Measurements from ENCODE around the gene CCDC192.

The CCDC192 gene

GRCh38 chr5:127839072-127839471 is 135.9 kb downstream of the CCDC192 start:
- no peak for TF ChIP-seq CTCF (IDR thresholded peaks at IDR 0.05; ENCODE audit: insufficient read depth, low read length, poor library complexity, severe bottlenecking)
- no peak for TF ChIP-seq EZH2phosphoT487 (conservative IDR thresholded peaks at IDR 0.05; ENCODE audit: low read length)
- H3K4me2 ChIP-seq (ENCODE audit: low read depth, low read length, poor library complexity, severe bottlenecking) = no peak overlapping the region
- H3K4me3 ChIP-seq (ENCODE audit: insufficient read depth, low read length, poor library complexity, severe bottlenecking) = no peak overlapping the region
- no peak overlapping the region for H2AFZ ChIP-seq (ENCODE audit: low read depth, low read length, severe bottlenecking)
- H3K27me3 ChIP-seq (ENCODE audit: low read length) = no peaks in the 10 kb centered on the region
- H3K27ac ChIP-seq (ENCODE audit: low read depth, low read length) = no peak overlapping the region
- H3K36me3 ChIP-seq (ENCODE audit: low read length) = no peaks in the 10 kb centered on the region
- H3F3A ChIP-seq (ENCODE audit: insufficient read depth) = no peaks in the 10 kb centered on the region
- no peaks in the 10 kb centered on the region for H3K9me3 ChIP-seq (ENCODE audit: insufficient read depth, low read length)
- no peak overlapping the region for H3K9ac ChIP-seq (ENCODE audit: low read length)
- H4K20me1 ChIP-seq (ENCODE audit: low read depth, low read length) = no peaks in the 10 kb centered on the region
- H3K9me2 ChIP-seq (replicated peaks; ENCODE audit: insufficient read depth, low read length) = no peaks in the 10 kb centered on the region
- no peaks in the 10 kb centered on the region for H3K79me2 ChIP-seq (ENCODE audit: insufficient read depth, low read length)

DNA sequence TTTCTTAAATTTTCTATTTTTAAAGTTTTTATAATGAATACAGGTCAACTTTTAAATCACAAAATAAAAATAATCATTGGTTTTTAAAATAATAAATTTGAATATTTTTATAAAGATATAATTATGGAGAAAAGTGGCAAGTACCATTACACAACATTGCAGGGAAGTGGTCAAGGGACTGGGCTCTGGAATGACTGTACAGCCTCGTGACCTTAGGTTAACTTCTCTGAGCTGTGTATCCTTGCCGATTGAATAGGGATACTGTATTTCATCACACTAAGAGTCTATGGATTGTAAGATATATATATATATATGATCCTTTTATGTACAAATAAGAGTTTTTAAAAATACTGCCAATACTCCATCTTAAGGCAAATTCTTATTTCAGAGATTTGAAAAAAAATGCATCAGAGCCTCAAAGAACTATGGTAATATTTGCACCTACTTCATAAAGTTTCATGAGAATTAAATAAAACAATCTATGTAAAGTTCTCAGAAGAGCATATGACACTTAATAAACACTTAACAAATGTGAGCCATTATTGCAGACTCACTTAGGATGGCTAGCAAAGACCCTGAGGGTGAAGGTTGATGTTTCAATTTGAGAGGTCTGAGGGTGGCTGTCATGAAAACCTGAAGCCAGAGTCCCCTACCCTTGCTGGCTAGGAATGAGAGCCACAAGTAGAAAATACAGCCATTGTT is 136.5 kb downstream of the CCDC192 start:
- no peak overlapping the region for H2AFZ ChIP-seq (ENCODE audit: low read depth, low read length, severe bottlenecking)
- no peaks in the 10 kb centered on the region for H3K27me3 ChIP-seq (ENCODE audit: low read length)
- no peak overlapping the region for H3K9ac ChIP-seq (ENCODE audit: low read length)
- no peaks in the 10 kb centered on the region for H4K20me1 ChIP-seq (ENCODE audit: low read depth, low read length)
- H3K9me3 ChIP-seq (ENCODE audit: insufficient read depth, low read length) = no peaks in the 10 kb centered on the region
- no peaks in the 10 kb centered on the region for H3K79me2 ChIP-seq (ENCODE audit: insufficient read depth, low read length)
- no peak overlapping the region for H3K4me2 ChIP-seq (ENCODE audit: low read depth, low read length, poor library complexity, severe bottlenecking)
- H3F3A ChIP-seq (ENCODE audit: insufficient read depth) = no peaks in the 10 kb centered on the region
- no peak overlapping the region for H3K4me3 ChIP-seq (ENCODE audit: insufficient read depth, low read length, poor library complexity, severe bottlenecking)
- no peaks in the 10 kb centered on the region for H3K36me3 ChIP-seq (ENCODE audit: low read length)
- TF ChIP-seq CTCF (IDR thresholded peaks at IDR 0.05; ENCODE audit: insufficient read depth, low read length, poor library complexity, severe bottlenecking) (no peak), EZH2phosphoT487 (conservative IDR thresholded peaks at IDR 0.05; ENCODE audit: low read length) (no peak)
- H3K9me2 ChIP-seq (replicated peaks; ENCODE audit: insufficient read depth, low read length) = no peaks in the 10 kb centered on the region
- H3K27ac ChIP-seq (ENCODE audit: low read depth, low read length) = no peak overlapping the region

DNA sequence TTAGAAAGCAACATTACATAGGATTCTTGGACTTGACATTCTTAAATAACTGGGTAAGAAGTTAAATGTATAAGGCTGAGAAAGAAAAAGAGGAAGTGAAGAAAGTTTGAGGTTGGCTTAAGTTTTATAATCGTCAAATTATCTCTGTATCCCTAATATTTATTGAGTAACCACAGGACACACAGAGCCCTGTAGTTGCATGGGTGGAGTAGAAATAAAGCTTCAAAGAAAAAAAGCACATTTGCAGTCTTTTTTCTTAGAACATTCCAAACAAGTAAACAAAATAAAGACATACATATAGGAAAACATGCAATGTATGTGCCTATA is 137.0 kb downstream of the CCDC192 start:
- H4K20me1 ChIP-seq (ENCODE audit: low read depth, low read length) = no peaks in the 10 kb centered on the region
- TF ChIP-seq EZH2phosphoT487 (conservative IDR thresholded peaks at IDR 0.05; ENCODE audit: low read length) = no peak
- TF ChIP-seq CTCF (IDR thresholded peaks at IDR 0.05; ENCODE audit: insufficient read depth, low read length, poor library complexity, severe bottlenecking) = no peak
- H2AFZ ChIP-seq (ENCODE audit: low read depth, low read length, severe bottlenecking) = no peak overlapping the region
- no peak overlapping the region for H3K27ac ChIP-seq (ENCODE audit: low read depth, low read length)
- no peaks in the 10 kb centered on the region for H3F3A ChIP-seq (ENCODE audit: insufficient read depth)
- H3K4me3 ChIP-seq (ENCODE audit: insufficient read depth, low read length, poor library complexity, severe bottlenecking) = no peak overlapping the region
- H3K4me2 ChIP-seq (ENCODE audit: low read depth, low read length, poor library complexity, severe bottlenecking) = no peak overlapping the region
- no peaks in the 10 kb centered on the region for H3K9me3 ChIP-seq (ENCODE audit: insufficient read depth, low read length)
- H3K9ac ChIP-seq (ENCODE audit: low read length) = no peak overlapping the region
- H3K36me3 ChIP-seq (ENCODE audit: low read length) = no peaks in the 10 kb centered on the region
- no peaks in the 10 kb centered on the region for H3K27me3 ChIP-seq (ENCODE audit: low read length)
- no peaks in the 10 kb centered on the region for H3K79me2 ChIP-seq (ENCODE audit: insufficient read depth, low read length)
- H3K9me2 ChIP-seq (replicated peaks; ENCODE audit: insufficient read depth, low read length) = no peaks in the 10 kb centered on the region

All from SU-DHL-6 (cell line).